Ishikawa (cell line): ENCODE results near the gene BASP1.

ENCODE experiments used
- CEBPB ChIP-seq: IDR thresholded peaks from 2 replicates; pipeline ENCODE4 v1.6.1; 2012
- CREB1 ChIP-seq: IDR thresholded peaks from 2 replicates; pipeline ENCODE4 v1.6.1; 2012; ENCODE audit warnings: low read depth
- EGR1 ChIP-seq: IDR thresholded peaks from 2 replicates; pipeline ENCODE4 v1.6.1; 2012
- EP300 ChIP-seq: IDR thresholded peaks from 2 replicates; pipeline ENCODE4 v1.6.1; 2012; ENCODE audit warnings: borderline replicate concordance
- FOXM1 ChIP-seq: IDR thresholded peaks from 2 replicates; pipeline ENCODE4 v1.6.1; 2012; ENCODE audit warnings: low read depth, borderline replicate concordance
- NFIC ChIP-seq: IDR thresholded peaks from 2 replicates; pipeline ENCODE4 v1.6.1; 2012
- RAD21 ChIP-seq: IDR thresholded peaks from 2 replicates; pipeline ENCODE4 v1.6.1; 2012; ENCODE audit warnings: low read depth
- REST ChIP-seq: IDR thresholded peaks from 2 replicates; pipeline ENCODE4 v1.6.1; 2012; ENCODE audit warnings: low read depth, mild to moderate bottlenecking
- TAF1 ChIP-seq: IDR thresholded peaks from 2 replicates; pipeline ENCODE4 v1.6.1; 2012; ENCODE audit warnings: low read depth, mild to moderate bottlenecking
- TCF12 ChIP-seq: IDR thresholded peaks from 2 replicates; pipeline ENCODE4 v1.6.1; 2012; ENCODE audit warnings: low read depth
- TEAD4 ChIP-seq: IDR thresholded peaks from 2 replicates; pipeline ENCODE4 v1.6.1; 2012
- YY1 ChIP-seq: IDR thresholded peaks from 2 replicates; pipeline ENCODE4 v1.6.1; 2012; ENCODE audit warnings: low read depth
- ZBTB7A ChIP-seq: IDR thresholded peaks from 2 replicates; pipeline ENCODE4 v1.6.1; 2012; ENCODE audit warnings: low read depth
- TF ChIP-seq, protein P1 (sequence below): IDR thresholded peaks from 2 replicates; pipeline ENCODE4 v1.6.1; 2012
- TF ChIP-seq, protein P2 (sequence below): IDR thresholded peaks from 2 replicates; pipeline ENCODE4 v1.6.1; 2012

BASP1 gene

DNA sequence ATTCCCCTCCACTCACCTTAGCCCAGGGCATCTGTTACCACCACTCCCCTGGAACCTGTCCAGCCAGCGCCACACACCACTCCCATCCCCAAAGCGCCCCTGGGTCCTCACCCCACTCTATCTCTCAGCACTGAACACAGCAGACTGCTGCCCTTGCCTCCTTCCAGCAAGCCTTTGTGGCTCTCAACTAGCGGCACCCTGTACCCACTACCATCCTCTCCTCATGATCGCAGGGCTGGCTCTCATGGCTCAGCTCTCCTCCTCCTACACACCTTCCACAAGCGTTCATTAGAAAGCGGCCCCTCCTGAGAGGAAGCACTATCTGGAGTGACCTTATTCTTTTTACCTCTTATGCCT, 13.3 kb upstream of the BASP1 start:
- TF ChIP-seq RAD21 (no peak), CEBPB (no peak), EGR1 (no peak), ZBTB7A (no peak), TCF12 (no peak), TEAD4 (no peak), EP300 (no peak), REST (no peak), CREB1 (no peak), TAF1 (no peak), FOXM1 (no peak), YY1 (no peak)
- TF ChIP-seq, protein P1, sequence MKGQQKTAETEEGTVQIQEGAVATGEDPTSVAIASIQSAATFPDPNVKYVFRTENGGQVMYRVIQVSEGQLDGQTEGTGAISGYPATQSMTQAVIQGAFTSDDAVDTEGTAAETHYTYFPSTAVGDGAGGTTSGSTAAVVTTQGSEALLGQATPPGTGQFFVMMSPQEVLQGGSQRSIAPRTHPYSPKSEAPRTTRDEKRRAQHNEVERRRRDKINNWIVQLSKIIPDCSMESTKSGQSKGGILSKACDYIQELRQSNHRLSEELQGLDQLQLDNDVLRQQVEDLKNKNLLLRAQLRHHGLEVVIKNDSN, result no peak
- TF ChIP-seq, protein P2, sequence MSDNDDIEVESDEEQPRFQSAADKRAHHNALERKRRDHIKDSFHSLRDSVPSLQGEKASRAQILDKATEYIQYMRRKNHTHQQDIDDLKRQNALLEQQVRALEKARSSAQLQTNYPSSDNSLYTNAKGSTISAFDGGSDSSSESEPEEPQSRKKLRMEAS, result no peak

- TF ChIP-seq RAD21 (no peak), EP300 (no peak), TCF12 (no peak), NFIC (no peak), ZBTB7A (no peak), CEBPB (no peak)
Observed at GRCh38 chr5:17206021-17206420, 11.4 kb upstream of the BASP1 start.

DNA sequence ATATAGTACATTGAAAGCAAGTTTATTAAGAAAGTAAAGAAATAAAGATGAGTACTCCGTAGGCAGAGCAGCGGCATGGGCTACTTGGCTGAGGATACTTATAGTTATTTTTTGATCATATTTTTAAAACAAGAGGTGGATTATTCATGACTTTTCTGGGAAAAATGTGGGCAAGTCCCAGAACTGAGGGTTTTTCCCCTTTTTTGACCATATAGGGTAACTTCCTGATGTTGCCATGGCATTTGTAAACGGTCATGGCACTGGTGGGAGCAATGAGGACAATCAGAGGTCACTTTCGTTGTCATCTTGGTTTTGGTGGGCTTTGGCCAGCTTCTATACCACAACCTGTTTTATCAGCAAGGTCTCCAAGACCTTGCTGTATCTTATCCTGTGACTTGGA, 5.2 kb upstream of the BASP1 start:
- no peak for TF ChIP-seq RAD21
- TF ChIP-seq NFIC, result no peak
- TF ChIP-seq, protein P2, result no peak
- TF ChIP-seq TEAD4, result no peak
- TF ChIP-seq ZBTB7A, result no peak
- TF ChIP-seq YY1, result no peak
- no peak for TF ChIP-seq TCF12

DNA sequence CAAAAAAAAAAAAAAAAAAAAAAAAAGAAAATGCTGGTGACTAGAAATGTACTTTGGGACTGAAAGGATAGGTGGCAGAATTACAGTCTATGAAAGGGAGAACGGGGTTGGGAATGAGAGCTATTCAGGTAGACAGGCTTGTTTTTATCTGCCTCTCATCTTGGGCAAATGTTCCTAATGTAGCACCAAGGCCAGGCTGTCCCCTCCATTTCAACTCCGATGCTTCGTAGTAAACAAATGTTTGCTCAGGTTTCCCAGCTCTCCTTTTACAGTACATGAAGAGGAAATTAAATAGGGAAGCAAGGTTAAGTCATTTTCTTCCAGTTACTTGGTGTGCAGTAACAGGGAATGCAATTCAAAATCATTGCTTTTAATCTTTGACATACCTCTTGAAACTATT, 4.4 kb upstream of the BASP1 start:
- no peak for TF ChIP-seq REST
- TF ChIP-seq CREB1, result no peak
- no peak for TF ChIP-seq NFIC
- no peak for TF ChIP-seq CEBPB
- no peak for TF ChIP-seq TAF1
- no peak for TF ChIP-seq RAD21
- no peak for TF ChIP-seq FOXM1
- TF ChIP-seq, protein P2, result no peak
- TF ChIP-seq TEAD4, result no peak
- no peak for TF ChIP-seq EGR1

- TF ChIP-seq EGR1 (no peak), CREB1 (no peak), REST (no peak), TEAD4 (no peak), RAD21 (no peak), EP300 (no peak)
Observed at GRCh38 chr5:17213938-17214337, 3.5 kb upstream of the BASP1 start.

DNA sequence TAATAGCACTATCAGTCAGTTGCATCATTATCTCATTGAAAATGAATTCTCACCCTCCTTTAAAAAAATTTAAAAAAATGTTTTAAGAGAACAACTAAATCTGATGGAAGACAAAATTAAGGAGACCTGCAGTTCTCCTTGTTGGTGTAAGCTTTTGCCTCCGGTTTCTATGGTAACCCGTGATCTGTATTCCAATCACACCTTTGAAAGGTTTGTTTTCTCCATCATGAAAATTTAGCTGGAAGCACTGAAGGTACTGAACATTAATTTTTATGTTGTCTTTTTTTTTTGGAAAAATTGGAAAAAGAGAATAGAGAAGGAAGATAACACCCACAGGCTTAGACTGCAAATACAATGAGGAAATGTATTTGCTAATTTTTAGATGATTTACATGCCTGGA, 2.5 kb upstream of the BASP1 start:
- TF ChIP-seq CREB1 (no peak), ZBTB7A (no peak)
